K562 (cell line): ENCODE data around the gene SVIP. TPM values are rescaled to one million over a fixed set of nuclear protein-coding genes. Genes with fewer than 3 reads are reported as not detected.

Source experiments
- ATAC-seq: fragments of 200-7000 bp; cut with Tn5 transposase; 3 replicates; pipeline ENCODE4 v1.9.1; 2020; ENCODE audit warnings: moderate library complexity
- BruUV-seq: library from RNA; stranded (reverse); fragments of 400-500 nt; replicated peaks from 2 replicates; lab custom pipeline; 2021; lab: Mats Ljungman, UMichigan
- CTCF ChIA-PET: fragments of 300-600 bp; formaldehyde crosslinking; extraction: SDS; loops from one replicate; lab custom pipeline; 2021; ENCODE audit warnings: low intra/inter-chr PET ratio; lab: Yijun Ruan, JAX
- POLR2A ChIA-PET: fragments of 300-600, 350-650 bp; sonication (Branson Sonifier 250); formaldehyde crosslinking; extraction: SDS; loops from one replicate; lab custom pipeline; 2021; ENCODE audit warnings: antibody characterized with exemption, inconsistent platforms; lab: Yijun Ruan, JAX
- DNase-seq, 4 experiments: peaks; one replicate each; pipeline versions ENCODE4 v3.0.0 to v3.0.0-alpha.2; 2011 to 2018; ENCODE audit warnings: low spot score in 3 of 4, mixed read lengths in 3 of 4; ENCODE audit errors: extremely low read depth in 1 of 4
- FAIRE-seq: peaks from 2 replicates; lab custom pipeline; 2011; peaks lifted over from hg19 to GRCh38; lab: Jason Lieb, UNC
- H2AFZ ChIP-seq: 2 replicates; pipeline ENCODE4 v1.6.0; 2011; ENCODE audit warnings: low read depth, low read length, control low read depth, inconsistent platforms
- H3K27ac ChIP-seq: fragments of 200-600 bp; 3 replicates; pipeline ENCODE4 v1.8.0; 2011; ENCODE audit warnings: low read depth, mild to moderate bottlenecking, control low read depth, inconsistent platforms, low read length, moderate library complexity, mixed read lengths; ENCODE audit errors: extremely low read depth
- H3K27me3 ChIP-seq, 2 experiments: fragments of 300-600 bp in 1 of 2; 2 replicates in 1 of 2; 3 replicates in 1 of 2; pipeline versions ENCODE4 v1.6.0 to v1.8.0; 2011; ENCODE audit warnings: inconsistent platforms in 2 of 2, low read length in 2 of 2, mild to moderate bottlenecking in 1 of 2, mixed read lengths in 1 of 2, moderate library complexity in 1 of 2; ENCODE audit not compliant: control insufficient read depth in 2 of 2, insufficient read depth in 2 of 2
- H3K36me3 ChIP-seq: fragments of 300-600 bp; 3 replicates; pipeline ENCODE4 v1.8.0; 2011; ENCODE audit warnings: mild to moderate bottlenecking, low read length, inconsistent platforms; ENCODE audit not compliant: control insufficient read depth, insufficient read depth
- H3K4me1 ChIP-seq, 2 experiments: fragments of 200-600 bp in 1 of 2; replicated peaks in 1 of 2; 2 replicates in 1 of 2; 3 replicates in 1 of 2; pipeline versions ENCODE4 v1.5.1 to v1.8.0; 2011; ENCODE audit warnings: inconsistent platforms in 2 of 2, low read length in 2 of 2, mild to moderate bottlenecking in 1 of 2, mixed read lengths in 1 of 2, moderate library complexity in 1 of 2; ENCODE audit not compliant: control insufficient read depth in 2 of 2, insufficient read depth in 2 of 2
- H3K4me2 ChIP-seq: 2 replicates; pipeline ENCODE4 v1.6.1; 2011; ENCODE audit warnings: low read length, control low read depth, inconsistent platforms, mixed read lengths; ENCODE audit not compliant: insufficient read depth
- H3K4me3 ChIP-seq: fragments of 200-600 bp; sonication (generic), shearing (Covaris generic); 2 replicates; pipeline ENCODE4 v1.5.1; 2016; ENCODE audit warnings: control low read depth, inconsistent platforms
- H3K79me2 ChIP-seq: fragments of 200-600 bp; 3 replicates; pipeline ENCODE4 v1.8.0; 2011; ENCODE audit warnings: low read length, inconsistent platforms; ENCODE audit not compliant: control insufficient read depth, insufficient read depth
- H3K9ac ChIP-seq, 2 experiments: 2 replicates each; pipeline versions ENCODE4 v1.6.0 to v1.6.1; 2011; ENCODE audit warnings: low read depth in 2 of 2, low read length in 2 of 2, control low read depth in 1 of 2, inconsistent platforms in 1 of 2, mild to moderate bottlenecking in 1 of 2, mixed read lengths in 1 of 2; ENCODE audit not compliant: insufficient read depth in 1 of 2
- H3K9me1 ChIP-seq: one replicate; pipeline ENCODE4 v1.6.0; 2011; ENCODE audit warnings: inconsistent platforms, mild to moderate bottlenecking, low read length, moderate library complexity; ENCODE audit not compliant: control insufficient read depth, insufficient read depth
- H3K9me3 ChIP-seq: replicated peaks from 2 replicates; pipeline ENCODE4 v1.5.1; 2011; ENCODE audit warnings: low read depth, low read length, inconsistent platforms; ENCODE audit not compliant: control insufficient read depth, insufficient read depth
- H4K20me1 ChIP-seq: replicated peaks from 2 replicates; pipeline ENCODE4 v1.6.1; 2011; ENCODE audit warnings: low read length, inconsistent platforms, mixed read lengths; ENCODE audit not compliant: control insufficient read depth, insufficient read depth
- CTBP1 ChIP-seq: fragments of 450-650 bp; IDR thresholded peaks from 2 replicates; pipeline ENCODE4 v1.6.1; 2016; ENCODE audit warnings: borderline replicate concordance
- KDM1A ChIP-seq, 2 experiments: fragments of 450-650 bp; IDR thresholded peaks; 2 replicates each; pipeline ENCODE4 v1.6.1; 2016; ENCODE audit warnings: mild to moderate bottlenecking in 2 of 2
- MCM3 ChIP-seq: fragments of 450-650 bp; IDR thresholded peaks from 2 replicates; pipeline ENCODE4 v1.6.1; 2016
- MNT ChIP-seq, 2 experiments: fragments of 450-650 bp; conservative IDR thresholded peaks; 2 replicates each; pipeline ENCODE4 v1.6.1; 2017; ENCODE audit warnings: mild to moderate bottlenecking in 2 of 2, moderate library complexity in 2 of 2
- PKNOX1 ChIP-seq: fragments of 450-650 bp; IDR thresholded peaks from 2 replicates; pipeline ENCODE4 v1.6.1; 2016
- RREB1 ChIP-seq: fragments of 250-450 bp; sonication (Bioruptor Pico); IDR thresholded peaks from 2 replicates; pipeline ENCODE4 v1.4.0; 2020
- WGBS: fragments of 100-300 bp; shearing (Covaris generic); methylation state at CpG from one replicate; pipeline ENCODE4 v1.1.6; 2016; ENCODE audit warnings: low coverage, mixed read lengths; ENCODE audit not compliant: insufficient coverage; ENCODE audit errors: missing lambda C conversion rate; 5-methylcytosine and 5-hydroxymethylcytosine counted together
- in situ Hi-C: fragments of 300-500 bp; cut with MboI; formaldehyde crosslinking; loops from 4 replicates; pipeline ENCODE4 v1.15.0; 2018; ENCODE audit warnings: inconsistent platforms, mixed read lengths
- intact Hi-C: fragments of 100-400 bp; cut with micrococcal nuclease; formaldehyde crosslinking; loops from 2 replicates; pipeline ENCODE4 v1.14.2; 2022
- polyA plus RNA-seq, 8 experiments: library from polyadenylated mRNA; depleted of rRNA in 4 of 8; stranded (reverse) in 5 of 8; unstranded in 3 of 8; fragments of >200 nt; fragmentation: Nextera tagmentation in 2 of 8; fragmentation: Illumina TruSeq in 1 of 8; extraction: Ambion mirVana in 2 of 8; extraction: Trizol in 1 of 8; gene quantifications; 2 replicates each; pipeline versions ENCODE4 v1.2.1 to v1.2.3, GENCODE V29; 2011 to 2014; ENCODE audit warnings: inconsistent platforms in 1 of 8, missing spikeins in 1 of 8
- total RNA-seq, 7 experiments: library from RNA; depleted of rRNA in 6 of 7; stranded (reverse); fragments of >200 nt in 6 of 7; fragmentation: Illumina TruSeq in 2 of 7; extraction: Trizol in 2 of 7; gene quantifications; 2 replicates each; pipeline versions ENCODE4 v1.2.1 to v1.2.3, GENCODE V29; 2011 to 2021; ENCODE audit warnings: low replicate concordance in 1 of 7

The SVIP gene
- total and polyA plus RNA-seq, 9 of the 15 experiments (the other 6 are each of a cell fraction or from before 2014, with no cell fraction given): 17.9 to 62.5 (median 47.5) TPM

- peaks cover 15% of the 10 kb centered on the region; the same call in 2 of the 3 replicates for H3K36me3 ChIP-seq
- peak overlapping the region; percentile 66; the same call in 1 of the 2 replicates for H2AFZ ChIP-seq
- intact Hi-C loops (no loop called here), in situ Hi-C loops (no loop called here)
- no peak overlapping the region for H3K9ac ChIP-seq
- no peaks in the 10 kb centered on the region for H3K9me3 ChIP-seq
- H3K27ac ChIP-seq: no peak overlapping the region
- H4K20me1 ChIP-seq: no peaks in the 10 kb centered on the region
- TF ChIP-seq KDM1A (IDR thresholded peaks at IDR 0.05) (peak in 1 of 2 experiments; percentile 7; a peak in 1 of 4 replicates), MNT (conservative IDR thresholded peaks at IDR 0.05) (0 out of 4 replicates have a peak, but pooled peaks of 1 of the 2 experiments have one; percentile 16), MCM3 (no peak), PKNOX1 (no peak), CTBP1 (0 out of 2 replicates have a peak, but pooled peaks have one; percentile 47), RREB1 (CRISPR knock-in tag) (peak; percentile 22; the same call in 1 of the 2 replicates)
- WGBS: 0% methylated on average over 4 of the region's 4 CpGs
- H3K4me1 ChIP-seq: peaks cover 0 to 7% of the 10 kb centered on the region in 2 experiments; a peak in 2 of 5 replicates
- no peak for DNase-seq
- CTCF ChIA-PET: interaction anchor here (0.7 kb wide), 1 partner anchor 555 kb away, joined by 3 read pairs; no protein-coding TSS in a partner anchor
- no peaks in the 10 kb centered on the region for H3K27me3 ChIP-seq
- H3K4me2 ChIP-seq: peak overlapping the region; percentile 52
- no peak overlapping the region for H3K4me3 ChIP-seq
- BruUV-seq: no TSS peak
- FAIRE-seq: no peak
- POLR2A ChIA-PET: interaction anchor here (0.6 to 1.4 kb wide), 4 partner anchors 8 to 254 kb away, joined by 3 to 7 read pairs (median 4); no protein-coding TSS in a partner anchor
- no peaks in the 10 kb centered on the region for H3K9me1 ChIP-seq
- ATAC-seq: no peak
- peaks cover 21% of the 10 kb centered on the region for H3K79me2 ChIP-seq
Observed at GRCh38 chr11:22830082-22830414, 447 bp upstream of the SVIP start.
